ENCODE results near the gene NEURL2.

GRCh38 chr20:45852326-45852725, 38.7 kb downstream of the NEURL2 start:
- TF ChIP-seq CTCF (optimal IDR thresholded peaks at IDR 0.05 in 1 of 3, IDR thresholded peaks at IDR 0.05 in 1 of 3, conservative IDR thresholded peaks at IDR 0.05 in 1 of 3; ENCODE audit: extremely low read depth in 1 of 3, insufficient read depth in 2 of 3, low read length in 3 of 3), result no peak
- no peak for TF ChIP-seq EZH2 (IDR thresholded peaks at IDR 0.05; ENCODE audit: low read length)
